SK-N-SH (cell line): ENCODE results near the gene UNC79. TPM values are rescaled to one million over a fixed set of nuclear protein-coding genes. Genes with fewer than 3 reads are reported as not detected.

Source experiments
- CTCF ChIA-PET: fragments of 300-600, 350-600 bp; formaldehyde crosslinking; extraction: SDS; loops from one replicate; lab custom pipeline; 2021; lab: Yijun Ruan, JAX
- POLR2A ChIA-PET: fragments of 350-600 bp; sonication (Branson Sonifier 250); formaldehyde crosslinking; extraction: SDS; loops from one replicate; lab custom pipeline; 2020; ENCODE audit warnings: antibody characterized with exemption, inconsistent platforms; lab: Yijun Ruan, JAX
- DNase-seq: peaks from one replicate; pipeline ENCODE4 v3.0.0; 2012
- H2AFZ ChIP-seq: fragments of 200-600 bp; sonication (generic); 2 replicates; pipeline ENCODE4 v1.8.1; 2016; ENCODE audit warnings: antibody characterized with exemption, mild to moderate bottlenecking, low read depth
- H3F3A ChIP-seq: fragments of 200-600 bp; sonication (generic); replicated peaks from 2 replicates; pipeline ENCODE3; 2016; ENCODE audit warnings: antibody characterized with exemption, mild to moderate bottlenecking; ENCODE audit not compliant: insufficient read depth
- H3K27ac ChIP-seq, 2 experiments: fragments of 200-500 bp in 1 of 2; fragments of 200-600 bp in 1 of 2; sonication (Bioruptor generic) in 1 of 2; sonication (generic), shearing (Covaris generic) in 1 of 2; 2 replicates each; pipeline versions ENCODE4 v1.5.1 to v1.6.1; 2014 to 2016; ENCODE audit warnings: low read depth in 2 of 2, inconsistent platforms in 1 of 2, low read length in 1 of 2, mild to moderate bottlenecking in 1 of 2, mixed read lengths in 1 of 2
- H3K27me3 ChIP-seq: fragments of 200-600 bp; sonication (generic), shearing (Covaris generic); 2 replicates; pipeline ENCODE4 v1.6.1; 2016; ENCODE audit warnings: mixed run types; ENCODE audit not compliant: insufficient read depth
- H3K36me3 ChIP-seq, 2 experiments: fragments of 200-500 bp in 1 of 2; fragments of 200-600 bp in 1 of 2; sonication (Bioruptor generic) in 1 of 2; sonication (generic) in 1 of 2; replicated peaks in 1 of 2; 2 replicates each; pipeline versions ENCODE3 to v1.5.1; 2014 to 2016; ENCODE audit warnings: low read length in 1 of 2, mild to moderate bottlenecking in 1 of 2; ENCODE audit not compliant: insufficient read depth in 2 of 2, control insufficient read depth in 1 of 2
- H3K4me1 ChIP-seq, 2 experiments: fragments of 200-500 bp in 1 of 2; fragments of 200-600 bp in 1 of 2; sonication (Bioruptor generic) in 1 of 2; sonication (generic), shearing (Covaris generic) in 1 of 2; 2 replicates each; pipeline versions ENCODE4 v1.5.1 to v1.6.1; 2014 to 2016; ENCODE audit warnings: low read depth in 1 of 2, low read length in 1 of 2, mixed run types in 1 of 2; ENCODE audit not compliant: insufficient read depth in 2 of 2, control insufficient read depth in 1 of 2
- H3K4me2 ChIP-seq: fragments of 200-600 bp; sonication (generic), shearing (Covaris generic); 2 replicates; pipeline ENCODE4 v1.6.1; 2017; ENCODE audit warnings: mixed run types
- H3K4me3 ChIP-seq, 2 experiments: fragments of 200-500 bp in 1 of 2; fragments of 200-600 bp in 1 of 2; sonication (Bioruptor generic) in 1 of 2; sonication (generic), shearing (Covaris generic) in 1 of 2; 2 replicates each; pipeline versions ENCODE4 v1.5.1 to v1.8.1; 2014 to 2016; ENCODE audit warnings: low read depth in 2 of 2, inconsistent platforms in 1 of 2, low read length in 1 of 2, mild to moderate bottlenecking in 1 of 2, mixed read lengths in 1 of 2, moderate library complexity in 1 of 2
- H3K79me2 ChIP-seq: fragments of 200-600 bp; sonication (generic); 2 replicates; pipeline ENCODE4 v1.8.1; 2017; ENCODE audit warnings: mild to moderate bottlenecking; ENCODE audit not compliant: insufficient read depth
- H3K9ac ChIP-seq: fragments of 200-600 bp; sonication (generic); 2 replicates; pipeline ENCODE4 v1.6.1; 2017; ENCODE audit warnings: mixed run types
- H3K9me2 ChIP-seq: fragments of 200-600 bp; sonication (generic); 2 replicates; pipeline ENCODE4 v1.6.1; 2017; ENCODE audit warnings: mixed run types
- H3K9me3 ChIP-seq: fragments of 200-600 bp; sonication (generic); 2 replicates; pipeline ENCODE4 v1.6.1; 2017; ENCODE audit warnings: mixed run types, mild to moderate bottlenecking, moderate library complexity
- H4K20me1 ChIP-seq: fragments of 200-600 bp; sonication (generic); 2 replicates; pipeline ENCODE4 v1.6.1; 2017; ENCODE audit warnings: mild to moderate bottlenecking, mixed run types; ENCODE audit not compliant: insufficient read depth
- CTCF ChIP-seq: fragments of 200-600 bp; sonication (generic); IDR thresholded peaks from 2 replicates; pipeline ENCODE4 v1.6.1; 2017; ENCODE audit warnings: antibody characterized with exemption, mild to moderate bottlenecking, moderate library complexity
- ELF1 ChIP-seq: IDR thresholded peaks from 2 replicates; pipeline ENCODE4 v1.4.0; 2012
- EZH2phosphoT487 ChIP-seq: fragments of 200-600 bp; sonication (generic); IDR thresholded peaks from 2 replicates; pipeline ENCODE4 v1.6.1; 2017; ENCODE audit warnings: low read depth, mixed run types, mild to moderate bottlenecking, antibody characterized with exemption, moderate library complexity, borderline replicate concordance
- FOSL2 ChIP-seq: IDR thresholded peaks from 2 replicates; pipeline ENCODE4 v1.4.0; 2012; ENCODE audit warnings: low read depth, mild to moderate bottlenecking, moderate library complexity, borderline replicate concordance
- IRF3 ChIP-seq: fragments of 150-350 bp; IDR thresholded peaks from 2 replicates; pipeline ENCODE4 v1.6.1; 2016; ENCODE audit warnings: mild to moderate bottlenecking, low read depth, low read length
- MXI1 ChIP-seq: IDR thresholded peaks from 2 replicates; pipeline ENCODE4 v1.6.1; 2012; ENCODE audit warnings: mild to moderate bottlenecking, low read depth, low read length, improper control_type of control experiment
- NFIC ChIP-seq: IDR thresholded peaks from 2 replicates; pipeline ENCODE4 v1.4.0; 2012; ENCODE audit warnings: borderline replicate concordance
- RAD21 ChIP-seq: IDR thresholded peaks from 2 replicates; pipeline ENCODE4 v1.6.1; 2012; ENCODE audit warnings: mild to moderate bottlenecking, low read length
- SIN3A ChIP-seq: IDR thresholded peaks from 2 replicates; pipeline ENCODE4 v1.6.1; 2012; ENCODE audit warnings: low read depth, mild to moderate bottlenecking, low read length, moderate library complexity, borderline replicate concordance
- SMC3 ChIP-seq: IDR thresholded peaks from 2 replicates; pipeline ENCODE4 v1.6.1; 2012; ENCODE audit warnings: low read depth, low read length, improper control_type of control experiment
- TAF1 ChIP-seq: IDR thresholded peaks from 2 replicates; pipeline ENCODE4 v1.6.1; 2012; ENCODE audit warnings: low read depth, mild to moderate bottlenecking, low read length, moderate library complexity, borderline replicate concordance
- TEAD4 ChIP-seq: IDR thresholded peaks from 2 replicates; pipeline ENCODE4 v1.4.0; 2012; ENCODE audit warnings: mild to moderate bottlenecking, borderline replicate concordance; ENCODE audit not compliant: insufficient read depth
- WGBS: methylation state at CpG from one replicate; pipeline ENCODE4 v1.1.6; 2017; ENCODE audit warnings: low lambda C conversion rate; 5-methylcytosine and 5-hydroxymethylcytosine counted together
- polyA plus RNA-seq, 3 experiments: library from polyadenylated mRNA; depleted of rRNA; stranded (reverse); fragments of >200 nt; gene quantifications; 2 replicates each; pipeline ENCODE4 v1.2.3, GENCODE V29; 2012
- TF ChIP-seq, protein P1 (sequence below): IDR thresholded peaks from 2 replicates; pipeline ENCODE4 v1.4.0; 2012; ENCODE audit warnings: low read depth, borderline replicate concordance

The UNC79 gene
- polyA plus RNA-seq, 1 of the 3 experiments (the other 2 are of a cell fraction), result 0.10 TPM

DNA sequence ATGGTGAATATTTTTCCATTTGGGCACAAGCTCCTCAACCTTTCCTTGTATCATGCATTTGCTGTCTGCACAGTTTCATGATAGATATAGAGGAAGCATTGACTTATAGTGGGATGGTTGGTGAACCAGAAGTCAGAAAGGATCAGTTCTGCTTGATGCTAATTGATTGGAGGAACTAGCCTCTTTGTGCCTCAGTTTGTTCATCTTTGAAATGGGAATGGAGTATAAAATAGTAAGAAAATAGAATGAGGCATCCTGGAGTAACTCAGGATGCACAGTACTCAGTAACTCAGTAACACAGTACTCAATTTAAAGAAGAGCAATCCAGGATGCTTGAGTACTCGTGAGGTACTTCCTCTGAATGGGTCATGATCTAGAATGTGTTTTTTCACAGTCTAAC, 109.5 kb downstream of the UNC79 start:
- Histone ChIP-seq H3K27me3 (no peaks in the 10 kb centered on the region), H3K36me3 (peaks cover 0 to 4% of the 10 kb centered on the region in 2 experiments), H3K4me2 (no peak overlapping the region), H3F3A (no peaks in the 10 kb centered on the region), H2AFZ (no peak overlapping the region), H3K27ac (no peak overlapping the region), H3K9ac (no peak overlapping the region), H4K20me1 (no peaks in the 10 kb centered on the region), H3K9me2 (no peaks in the 10 kb centered on the region), H3K4me3 (no peak overlapping the region), H3K4me1 (no peaks in the 10 kb centered on the region), H3K79me2 (no peaks in the 10 kb centered on the region), H3K9me3 (no peaks in the 10 kb centered on the region)
- ChIA-PET CTCF (no interaction called here), POLR2A (no interaction called here)
- no peak for TF ChIP-seq ELF1
- DNase-seq, result no peak
- WGBS, result 8% methylated on average over 1 of the region's 1 CpG

- Histone ChIP-seq H3K9ac (no peak overlapping the region), H2AFZ (no peak overlapping the region), H3K9me2 (no peaks in the 10 kb centered on the region), H3F3A (no peaks in the 10 kb centered on the region), H4K20me1 (no peaks in the 10 kb centered on the region), H3K9me3 (no peaks in the 10 kb centered on the region), H3K36me3 (peaks cover 0 to 4% of the 10 kb centered on the region in 2 experiments), H3K4me2 (no peak overlapping the region), H3K79me2 (no peaks in the 10 kb centered on the region), H3K27me3 (no peaks in the 10 kb centered on the region), H3K4me3 (no peak overlapping the region), H3K27ac (no peak overlapping the region), H3K4me1 (no peaks in the 10 kb centered on the region; a peak in 1 of 4 replicates)
- peak; percentile 42 for DNase-seq
- TF ChIP-seq SMC3 (peak; percentile 42; the same call in 1 of the 2 replicates), RAD21 (peak; percentile 71), CTCF (peak; percentile 50), NFIC (no peak)
- CTCF ChIA-PET, result interaction anchor here (0.9 to 1.5 kb wide), 8 partner anchors 14 to 318 kb away, joined by 3 to 5 read pairs (median 4); no protein-coding TSS in a partner anchor
- POLR2A ChIA-PET, result no interaction called here
These were observed 113.0 kb downstream of the UNC79 start for GRCh38 chr14:93543766-93544165.

- no peaks in the 10 kb centered on the region for H3K79me2 ChIP-seq
- no peak overlapping the region for H3K27ac ChIP-seq
- no peak overlapping the region for H3K4me2 ChIP-seq
- TF ChIP-seq CTCF, result no peak
- TF ChIP-seq EZH2phosphoT487, result no peak
- no peak for TF ChIP-seq TAF1
- TF ChIP-seq, protein P1, sequence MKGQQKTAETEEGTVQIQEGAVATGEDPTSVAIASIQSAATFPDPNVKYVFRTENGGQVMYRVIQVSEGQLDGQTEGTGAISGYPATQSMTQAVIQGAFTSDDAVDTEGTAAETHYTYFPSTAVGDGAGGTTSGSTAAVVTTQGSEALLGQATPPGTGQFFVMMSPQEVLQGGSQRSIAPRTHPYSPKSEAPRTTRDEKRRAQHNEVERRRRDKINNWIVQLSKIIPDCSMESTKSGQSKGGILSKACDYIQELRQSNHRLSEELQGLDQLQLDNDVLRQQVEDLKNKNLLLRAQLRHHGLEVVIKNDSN, result no peak
- no peak for TF ChIP-seq MXI1
- TF ChIP-seq TEAD4, result no peak
- no peak for TF ChIP-seq SIN3A
- TF ChIP-seq IRF3, result no peak
- no peak for TF ChIP-seq FOSL2
- no peaks in the 10 kb centered on the region for H3K9me3 ChIP-seq
- H3F3A ChIP-seq, result no peaks in the 10 kb centered on the region
- H3K9ac ChIP-seq, result no peak overlapping the region
- no peaks in the 10 kb centered on the region for H3K9me2 ChIP-seq
- CTCF ChIA-PET, result interaction anchor here (0.6 to 1.1 kb wide), 6 partner anchors 13 to 318 kb away, joined by 3 to 5 read pairs (median 4); no protein-coding TSS in a partner anchor
- 43% methylated on average over 3 of the region's 3 CpGs for WGBS
- no peaks in the 10 kb centered on the region; a peak in 1 of 4 replicates for H3K4me1 ChIP-seq
- no peak overlapping the region for H2AFZ ChIP-seq
- H3K4me3 ChIP-seq, result no peak overlapping the region
- POLR2A ChIA-PET, result no interaction called here
- peaks cover 0 to 4% of the 10 kb centered on the region in 2 experiments for H3K36me3 ChIP-seq
- no peak for DNase-seq
- no peaks in the 10 kb centered on the region for H4K20me1 ChIP-seq
- no peaks in the 10 kb centered on the region for H3K27me3 ChIP-seq
These were observed 113.5 kb downstream of the UNC79 start for GRCh38 chr14:93544212-93544611.
